CD4-positive, alpha-beta T cell (primary cell): ENCODE measurements around the gene PLCD3. TPM values are rescaled to one million over a fixed set of nuclear protein-coding genes. Genes with fewer than 3 reads are reported as not detected.

Experiments used
- ATAC-seq: fragments of 200-7000 bp; cut with Tn5 transposase; one replicate; pipeline ENCODE4 v1.10.0; 2022; ENCODE audit warnings: mild to moderate bottlenecking; ENCODE audit not compliant: poor library complexity
- CTCF ChIA-PET: fragments of 350-600 bp; sonication (Branson Sonifier 250); formaldehyde crosslinking; loops from one replicate; lab custom pipeline; 2021; ENCODE audit warnings: antibody characterized with exemption, inconsistent platforms; lab: Charles Lee
- POLR2A ChIA-PET: fragments of 350-600 bp; sonication (Branson Sonifier 250); formaldehyde crosslinking; loops from one replicate; lab custom pipeline; 2021; ENCODE audit warnings: antibody characterized with exemption, inconsistent platforms; lab: Charles Lee
- DNase-seq, 14 experiments: peaks; one replicate each; pipeline ENCODE4 v3.0.0-alpha.2; 2013 to 2020; ENCODE audit warnings: mixed read lengths in 2 of 14
- H3K27ac ChIP-seq, 2 donors: one replicate each; pipeline versions ENCODE4 v1.5.1 to v1.7.0; 2013; ENCODE audit warnings: low read length in 2 of 2, low read depth in 1 of 2, mild to moderate bottlenecking in 1 of 2
- H3K27me3 ChIP-seq, 2 experiments: 1 replicate in 1 of 2; 2 replicates in 1 of 2; pipeline versions ENCODE4 v1.6.1 to v1.7.0; 2013; ENCODE audit warnings: low read length in 2 of 2, control low read depth in 1 of 2, mild to moderate bottlenecking in 1 of 2, moderate library complexity in 1 of 2; ENCODE audit not compliant: insufficient read depth in 2 of 2, control insufficient read depth in 1 of 2
- H3K36me3 ChIP-seq: one replicate; pipeline ENCODE4 v1.6.1; 2013; ENCODE audit warnings: low read length, control low read depth; ENCODE audit not compliant: insufficient read depth
- H3K4me1 ChIP-seq: one replicate; pipeline ENCODE4 v1.6.1; 2013; ENCODE audit warnings: low read length, control low read depth; ENCODE audit not compliant: insufficient read depth
- H3K4me3 ChIP-seq: one replicate; pipeline ENCODE4 v1.5.1; 2013; ENCODE audit warnings: mild to moderate bottlenecking, low read length, moderate library complexity
- H3K9me3 ChIP-seq, 2 experiments: 1 replicate in 1 of 2; 2 replicates in 1 of 2; pipeline versions ENCODE4 v1.6.1 to v1.7.0; 2013; ENCODE audit warnings: low read length in 2 of 2, mild to moderate bottlenecking in 2 of 2, control low read depth in 1 of 2, moderate library complexity in 1 of 2; ENCODE audit not compliant: control insufficient read depth in 1 of 2, insufficient read depth in 1 of 2
- H3K27ac Mint-ChIP-seq: one replicate; pipeline ENCODE4 v1.8.0; 2020; ENCODE audit warnings: mixed read lengths
- H3K27me3 Mint-ChIP-seq: one replicate; pipeline ENCODE4 v1.8.0; 2021; ENCODE audit warnings: mixed read lengths
- H3K36me3 Mint-ChIP-seq: one replicate; pipeline ENCODE4 v1.8.0; 2021; ENCODE audit warnings: low read depth, mixed read lengths
- H3K4me1 Mint-ChIP-seq: one replicate; pipeline ENCODE4 v1.8.0; 2021; ENCODE audit warnings: low read depth, mixed read lengths
- H3K4me3 Mint-ChIP-seq: one replicate; pipeline ENCODE4 v1.8.0; 2020; ENCODE audit warnings: mild to moderate bottlenecking, mixed read lengths
- H3K9me3 Mint-ChIP-seq: one replicate; pipeline ENCODE4 v1.8.0; 2020; ENCODE audit warnings: mixed read lengths
- intact Hi-C, 2 experiments: fragments of 100-400 bp; cut with DNase I in 1 of 2; cut with micrococcal nuclease in 1 of 2; formaldehyde crosslinking; loops; one replicate each; pipeline versions ENCODE4 v1.15.1 to v1.9.0; 2023 to 2025; cut with DNase I, micrococcal nuclease
- total RNA-seq, 174 experiments: library from RNA in 2 of 174; stranded (reverse) in 2 of 174; gene quantifications; one replicate each; pipeline ENCODE4 v1.2.3 and lab custom pipeline; 2021 to 2026
- TF ChIP-seq, protein P1 (sequence below): fragments of 200-600 bp; IDR thresholded peaks from one replicate; pipeline ENCODE4 v1.8.0; 2022; ENCODE audit warnings: antibody characterized with exemption, mild to moderate bottlenecking

Gene PLCD3
- total RNA-seq, 2 experiments from 2014 or later = 1.8 to 2.4 TPM

DNA sequence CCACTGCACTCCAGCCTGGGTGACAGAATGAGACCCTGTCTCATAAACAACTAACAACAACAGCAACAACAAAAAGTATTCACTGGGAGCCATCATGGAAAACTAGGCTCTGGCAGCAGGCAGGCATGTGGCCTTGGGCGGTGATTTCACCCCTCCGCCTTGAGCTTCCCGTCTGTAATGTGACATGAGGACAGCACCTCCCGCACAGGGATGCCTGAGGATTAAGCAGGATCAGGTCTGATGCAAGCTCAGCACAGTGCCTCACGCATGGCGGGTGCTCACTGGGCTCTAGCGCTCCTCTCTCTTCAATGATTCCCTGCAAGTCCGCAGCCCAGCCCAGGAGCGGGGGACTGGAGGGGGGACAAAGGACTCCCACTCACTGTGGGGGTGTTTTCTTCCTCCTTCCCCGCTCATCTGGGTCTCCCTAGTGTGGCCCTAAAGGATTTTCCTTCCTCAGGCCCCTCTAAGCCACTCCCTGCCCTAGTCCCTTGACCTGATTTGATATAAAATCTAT, 2.8 kb downstream of the PLCD3 start:
- ChIA-PET POLR2A (no interaction called here), CTCF (no interaction called here)
- peaks cover 4% of the 10 kb centered on the region for H3K4me1 Mint-ChIP-seq
- intact Hi-C loops = no loop called here
- H3K27ac ChIP-seq = no peak overlapping the region
- H3K4me3 Mint-ChIP-seq = peak overlapping the region; percentile 45
- no peaks in the 10 kb centered on the region for H3K9me3 ChIP-seq
- ATAC-seq = no peak
- H3K27ac Mint-ChIP-seq = no peak overlapping the region
- H3K4me1 ChIP-seq = peaks cover 19% of the 10 kb centered on the region
- no peak overlapping the region for H3K4me3 ChIP-seq
- TF ChIP-seq, protein P1, sequence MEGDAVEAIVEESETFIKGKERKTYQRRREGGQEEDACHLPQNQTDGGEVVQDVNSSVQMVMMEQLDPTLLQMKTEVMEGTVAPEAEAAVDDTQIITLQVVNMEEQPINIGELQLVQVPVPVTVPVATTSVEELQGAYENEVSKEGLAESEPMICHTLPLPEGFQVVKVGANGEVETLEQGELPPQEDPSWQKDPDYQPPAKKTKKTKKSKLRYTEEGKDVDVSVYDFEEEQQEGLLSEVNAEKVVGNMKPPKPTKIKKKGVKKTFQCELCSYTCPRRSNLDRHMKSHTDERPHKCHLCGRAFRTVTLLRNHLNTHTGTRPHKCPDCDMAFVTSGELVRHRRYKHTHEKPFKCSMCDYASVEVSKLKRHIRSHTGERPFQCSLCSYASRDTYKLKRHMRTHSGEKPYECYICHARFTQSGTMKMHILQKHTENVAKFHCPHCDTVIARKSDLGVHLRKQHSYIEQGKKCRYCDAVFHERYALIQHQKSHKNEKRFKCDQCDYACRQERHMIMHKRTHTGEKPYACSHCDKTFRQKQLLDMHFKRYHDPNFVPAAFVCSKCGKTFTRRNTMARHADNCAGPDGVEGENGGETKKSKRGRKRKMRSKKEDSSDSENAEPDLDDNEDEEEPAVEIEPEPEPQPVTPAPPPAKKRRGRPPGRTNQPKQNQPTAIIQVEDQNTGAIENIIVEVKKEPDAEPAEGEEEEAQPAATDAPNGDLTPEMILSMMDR = no peak
- peak in 1 of 14 experiments; percentile 18 for DNase-seq
- H3K27me3 Mint-ChIP-seq = no peaks in the 10 kb centered on the region
- H3K36me3 Mint-ChIP-seq = no peaks in the 10 kb centered on the region
- no peaks in the 10 kb centered on the region for H3K9me3 Mint-ChIP-seq
- H3K27me3 ChIP-seq = no peaks in the 10 kb centered on the region
- no peaks in the 10 kb centered on the region for H3K36me3 ChIP-seq

DNA sequence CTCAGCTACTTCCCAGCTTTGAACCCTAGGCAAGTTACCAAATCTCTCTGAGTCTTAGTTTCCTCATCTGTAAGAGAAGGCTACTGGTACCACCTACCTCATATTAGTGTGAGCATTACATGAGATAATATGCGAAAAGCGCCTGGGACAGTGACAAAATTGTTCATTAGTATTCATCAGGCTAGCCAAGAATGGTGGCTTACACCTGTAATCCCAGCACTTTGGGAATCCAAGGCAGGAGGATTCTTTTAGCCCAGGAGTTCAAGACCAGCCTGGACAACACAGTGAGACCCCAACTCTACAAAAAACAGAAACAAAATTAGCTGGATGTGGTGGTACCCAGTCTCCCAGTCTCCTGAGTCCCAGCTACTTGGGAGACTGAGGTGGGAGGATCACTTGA, 3.3 kb downstream of the PLCD3 start:
- CTCF ChIA-PET = no interaction called here

DNA sequence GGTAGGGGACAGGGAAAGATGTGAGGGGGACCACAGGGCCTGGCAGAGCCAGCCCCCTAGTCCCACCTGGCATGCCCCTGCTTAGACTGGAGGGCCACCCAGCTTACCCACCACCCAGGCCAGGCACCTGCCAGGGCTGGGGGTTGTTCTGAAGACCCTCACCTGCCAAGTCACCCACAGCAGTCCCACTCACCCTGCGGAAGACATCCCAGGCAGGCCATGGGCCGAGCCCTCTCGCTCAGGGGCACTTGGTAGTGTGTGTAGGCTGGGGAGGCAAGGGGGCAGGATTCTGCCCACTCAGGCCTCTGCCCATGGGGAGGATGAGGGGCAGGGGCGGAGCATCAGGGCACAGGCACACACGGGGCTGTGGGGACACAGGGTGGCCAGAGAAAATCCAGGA, 4.0 kb downstream of the PLCD3 start:
- no peaks in the 10 kb centered on the region for H3K36me3 ChIP-seq
- POLR2A ChIA-PET = no interaction called here
- no peak overlapping the region for H3K4me3 ChIP-seq
- H3K4me3 Mint-ChIP-seq = no peak overlapping the region
- no peaks in the 10 kb centered on the region for H3K27me3 ChIP-seq
- TF ChIP-seq, protein P1 = no peak
- no peaks in the 10 kb centered on the region for H3K36me3 Mint-ChIP-seq
- no peaks in the 10 kb centered on the region for H3K9me3 ChIP-seq
- no peaks in the 10 kb centered on the region for H3K9me3 Mint-ChIP-seq
- no peak overlapping the region for H3K27ac Mint-ChIP-seq
- DNase-seq (no peak), ATAC-seq (no peak)
- no peaks in the 10 kb centered on the region for H3K27me3 Mint-ChIP-seq
- H3K4me1 ChIP-seq = peaks cover 28% of the 10 kb centered on the region
- H3K27ac ChIP-seq = no peak overlapping the region
- intact Hi-C loops = no loop called here
- H3K4me1 Mint-ChIP-seq = no peaks in the 10 kb centered on the region
- CTCF ChIA-PET = no interaction called here

More for the DNA sequence above, 3.3 kb downstream of the PLCD3 start:
- peaks cover 4% of the 10 kb centered on the region for H3K4me1 Mint-ChIP-seq
- H3K27ac ChIP-seq = no peak overlapping the region
- intact Hi-C loops = no loop called here
- no peak for DNase-seq
- no peak overlapping the region for H3K27ac Mint-ChIP-seq
- H3K9me3 ChIP-seq = no peaks in the 10 kb centered on the region
- POLR2A ChIA-PET = no interaction called here
- H3K4me3 Mint-ChIP-seq = peak overlapping the region; percentile 45
- H3K4me1 ChIP-seq = peaks cover 24% of the 10 kb centered on the region
- TF ChIP-seq, protein P1 = no peak
- H3K27me3 ChIP-seq = no peaks in the 10 kb centered on the region
- H3K36me3 ChIP-seq = no peaks in the 10 kb centered on the region
- no peak for ATAC-seq
- no peaks in the 10 kb centered on the region for H3K36me3 Mint-ChIP-seq
- no peak overlapping the region for H3K4me3 ChIP-seq
- H3K27me3 Mint-ChIP-seq = no peaks in the 10 kb centered on the region
- H3K9me3 Mint-ChIP-seq = no peaks in the 10 kb centered on the region
